ENCODE results near the gene CDH22.

CDH22 gene

DNA sequence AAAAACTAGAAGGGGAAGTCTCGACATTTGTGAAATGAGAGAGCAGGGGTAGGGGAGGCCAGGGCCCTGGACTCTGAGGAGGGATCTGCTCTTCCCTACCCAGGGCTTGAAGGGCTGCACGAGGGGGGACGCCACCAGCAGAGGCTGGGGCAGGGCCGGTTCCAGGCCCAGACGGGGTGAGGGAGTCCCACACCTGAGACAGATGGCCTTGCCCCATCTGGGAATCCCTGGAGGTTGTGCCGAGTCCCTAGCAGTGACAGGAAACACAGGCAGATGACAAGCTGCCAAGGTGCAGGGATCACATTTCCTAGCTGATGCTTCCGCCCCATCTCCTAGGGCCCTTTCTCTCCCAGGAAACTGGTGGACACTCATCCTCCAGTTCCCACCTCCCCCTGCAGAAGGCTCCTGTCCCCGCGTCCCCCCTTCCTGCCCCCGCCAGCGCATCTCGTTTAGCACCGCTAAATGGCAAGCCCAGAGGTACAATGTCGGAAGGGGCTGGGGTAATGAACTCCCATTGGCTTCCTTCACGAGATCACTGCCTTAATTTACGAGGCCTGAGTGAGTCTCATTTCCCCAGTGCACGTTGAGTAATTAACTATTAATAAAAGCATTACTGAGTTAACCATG, 35.2 kb upstream of the CDH22 start:
- no peak for DNase-seq

DNA sequence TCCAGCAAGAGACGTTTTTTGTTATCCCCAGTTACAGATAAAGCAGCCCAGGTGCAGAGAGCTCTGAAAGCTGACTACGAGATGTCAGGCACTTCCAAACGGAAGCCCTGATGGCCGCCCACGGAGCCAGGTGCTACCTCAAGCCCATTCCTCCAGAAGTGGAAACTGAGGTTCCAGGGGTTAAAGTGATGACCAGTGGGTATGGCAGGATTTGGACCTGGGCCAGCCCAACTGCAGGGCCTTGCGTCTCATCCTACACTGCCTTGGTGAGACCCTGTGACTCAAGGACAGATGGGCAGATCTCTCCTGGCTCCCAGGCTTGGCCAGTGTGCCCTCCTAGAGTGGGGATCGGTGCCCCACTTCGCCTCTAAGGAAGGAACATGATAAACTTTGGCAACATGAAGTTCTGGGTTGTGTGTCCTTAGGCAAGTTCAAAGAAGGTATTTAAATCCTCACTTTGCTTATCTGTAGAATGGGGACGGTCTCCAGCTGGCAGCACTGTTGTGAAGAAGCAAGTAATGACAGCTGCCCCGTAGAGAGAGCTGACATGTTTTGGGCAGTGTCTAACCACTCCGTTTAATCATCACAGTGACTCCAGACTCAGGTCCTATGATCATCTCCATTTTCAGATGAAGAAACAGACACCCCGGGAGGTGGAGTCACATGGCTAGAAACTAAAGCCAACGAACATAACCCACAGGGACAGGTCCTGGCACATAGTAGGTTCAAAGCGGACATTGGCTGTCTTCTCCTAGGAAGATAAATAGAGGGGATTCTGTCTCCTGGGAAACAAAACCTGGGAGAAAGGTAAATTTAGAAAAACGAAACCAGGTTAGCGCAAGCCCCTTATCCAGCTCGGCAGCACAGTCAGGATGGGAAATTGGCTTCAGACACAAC, 34.4 kb upstream of the CDH22 start:
- no peak for DNase-seq

DNA sequence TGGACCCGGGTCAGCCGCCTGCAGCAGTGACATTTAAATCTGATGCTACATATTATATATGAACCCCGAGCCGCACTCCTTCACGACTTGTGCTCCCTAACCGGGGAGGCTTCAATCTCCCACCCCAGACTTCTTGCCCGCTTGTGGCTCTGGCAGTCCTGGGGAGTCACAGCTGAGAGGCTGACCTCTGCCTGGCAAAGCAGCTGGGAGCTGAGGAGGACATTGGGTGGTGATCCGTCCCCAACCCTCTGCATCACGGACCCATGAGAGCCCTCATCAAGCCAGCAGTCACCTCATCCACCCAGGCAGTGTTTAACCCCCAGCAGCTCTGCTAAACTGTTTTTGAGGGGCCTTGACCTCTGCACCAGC, 33.7 kb upstream of the CDH22 start:
- DNase-seq: no peak

DNA sequence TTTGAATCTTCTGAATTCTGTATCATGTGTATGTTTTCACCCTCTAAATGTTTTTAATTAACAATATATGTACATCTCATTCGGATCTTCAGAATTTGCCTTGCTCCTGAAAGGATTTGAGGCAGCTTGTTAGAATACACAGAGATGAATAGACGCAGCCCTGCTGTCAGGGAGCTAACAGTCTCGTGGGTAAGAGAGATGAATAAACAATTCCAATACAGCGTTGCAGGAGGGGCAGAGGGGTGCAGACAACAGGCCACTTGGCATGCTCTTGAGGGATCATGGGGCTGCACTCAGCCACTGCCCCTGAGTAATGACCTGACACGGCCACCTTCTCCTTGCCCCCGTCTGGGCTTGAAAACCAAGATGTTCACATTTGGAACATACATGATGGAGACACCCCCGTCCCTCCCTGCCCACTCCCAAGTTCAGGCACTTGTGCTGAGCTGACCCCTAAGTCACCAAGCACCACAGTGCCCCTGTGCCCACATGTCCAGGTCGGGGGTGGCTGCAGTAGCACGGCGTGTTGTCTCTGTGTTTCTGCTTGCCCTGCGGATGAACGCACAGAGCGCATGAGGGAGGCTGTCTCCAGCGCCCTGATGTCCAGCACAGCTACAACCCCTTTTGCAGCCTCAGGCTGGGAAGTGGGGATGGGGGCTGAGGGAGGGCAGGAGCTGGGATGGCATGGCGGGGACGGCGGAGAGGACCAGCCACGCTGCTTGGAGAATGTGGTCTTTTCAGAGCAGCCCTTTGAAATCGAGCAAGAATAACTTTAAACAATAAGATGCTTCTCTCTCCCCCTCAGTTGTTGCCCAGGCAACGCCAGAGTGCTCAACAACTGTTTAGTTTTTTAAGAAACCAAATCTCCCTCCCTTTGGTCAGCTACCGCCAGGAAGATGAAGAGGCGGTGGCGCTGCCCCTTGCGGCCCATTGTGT, 33.0 kb upstream of the CDH22 start:
- no peak for DNase-seq

DNA sequence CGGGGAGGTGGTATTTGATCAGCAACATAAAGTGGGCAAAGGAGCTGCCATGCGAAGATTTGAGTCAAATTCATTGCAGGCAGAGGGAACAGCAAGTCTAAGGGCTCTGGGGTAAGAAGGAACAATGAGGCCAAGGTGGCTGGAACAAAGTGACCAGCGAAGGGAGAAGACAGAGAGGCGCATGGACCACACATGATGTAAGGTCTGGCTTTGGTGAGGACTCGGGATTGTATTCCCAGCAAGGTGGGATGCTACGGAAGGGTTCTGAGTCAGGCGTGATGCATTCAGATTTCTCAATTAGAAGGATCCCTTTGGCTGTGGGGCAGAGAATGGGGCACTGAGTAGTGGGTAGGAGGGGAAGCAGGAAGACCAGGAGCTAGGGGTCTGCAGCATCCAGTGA, 30.7 kb upstream of the CDH22 start:
- no peak for DNase-seq

DNA sequence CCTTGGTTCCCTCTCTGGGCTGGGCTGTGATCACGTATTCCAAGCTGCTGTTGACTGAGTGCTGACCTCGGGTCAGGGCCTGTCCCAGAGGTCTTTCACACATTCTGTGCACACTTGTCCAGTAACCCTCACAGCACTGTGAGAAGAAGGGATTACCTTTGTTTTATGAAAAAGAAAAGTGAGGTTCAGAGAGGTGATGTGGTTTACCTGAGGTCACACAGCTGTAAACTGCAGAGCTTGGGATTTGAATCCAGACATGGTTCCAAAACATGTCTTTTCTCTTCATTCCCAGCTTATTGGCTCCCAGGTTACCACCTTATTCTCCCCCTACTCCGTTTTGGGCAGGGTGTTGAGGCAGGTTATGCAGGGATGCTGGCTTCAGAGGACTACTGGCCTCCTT, 28.4 kb upstream of the CDH22 start:
- no peak for DNase-seq

DNA sequence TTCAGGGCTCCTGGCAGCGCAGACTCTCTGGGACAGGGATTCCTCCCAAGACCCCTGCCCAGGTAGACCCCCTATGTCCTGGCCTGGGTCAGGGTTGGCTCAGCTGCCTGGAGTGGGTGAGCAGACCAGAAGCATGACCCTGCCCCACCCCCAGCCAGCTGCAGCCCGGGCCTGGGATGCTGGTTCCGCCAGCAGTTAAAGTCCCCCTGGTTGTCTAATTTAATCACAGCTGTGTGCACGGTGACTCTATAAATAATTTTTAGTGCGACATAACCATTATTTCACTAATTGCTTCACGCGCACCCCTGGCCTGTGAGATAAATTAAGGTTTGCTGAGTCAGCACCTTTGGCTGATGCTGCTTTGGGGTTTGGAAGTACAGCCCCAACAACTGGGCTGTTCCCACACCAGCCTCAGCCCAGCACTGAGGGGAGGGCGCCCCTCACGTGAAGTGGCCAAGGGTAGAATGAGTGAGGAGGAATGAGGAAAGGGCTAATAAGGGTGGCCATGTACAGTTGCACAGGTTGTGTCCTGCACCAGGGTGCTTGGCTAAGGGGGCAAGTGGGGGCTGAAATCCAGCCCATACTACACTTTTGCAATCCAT, 26.1 kb upstream of the CDH22 start:
- no peak for DNase-seq

DNA sequence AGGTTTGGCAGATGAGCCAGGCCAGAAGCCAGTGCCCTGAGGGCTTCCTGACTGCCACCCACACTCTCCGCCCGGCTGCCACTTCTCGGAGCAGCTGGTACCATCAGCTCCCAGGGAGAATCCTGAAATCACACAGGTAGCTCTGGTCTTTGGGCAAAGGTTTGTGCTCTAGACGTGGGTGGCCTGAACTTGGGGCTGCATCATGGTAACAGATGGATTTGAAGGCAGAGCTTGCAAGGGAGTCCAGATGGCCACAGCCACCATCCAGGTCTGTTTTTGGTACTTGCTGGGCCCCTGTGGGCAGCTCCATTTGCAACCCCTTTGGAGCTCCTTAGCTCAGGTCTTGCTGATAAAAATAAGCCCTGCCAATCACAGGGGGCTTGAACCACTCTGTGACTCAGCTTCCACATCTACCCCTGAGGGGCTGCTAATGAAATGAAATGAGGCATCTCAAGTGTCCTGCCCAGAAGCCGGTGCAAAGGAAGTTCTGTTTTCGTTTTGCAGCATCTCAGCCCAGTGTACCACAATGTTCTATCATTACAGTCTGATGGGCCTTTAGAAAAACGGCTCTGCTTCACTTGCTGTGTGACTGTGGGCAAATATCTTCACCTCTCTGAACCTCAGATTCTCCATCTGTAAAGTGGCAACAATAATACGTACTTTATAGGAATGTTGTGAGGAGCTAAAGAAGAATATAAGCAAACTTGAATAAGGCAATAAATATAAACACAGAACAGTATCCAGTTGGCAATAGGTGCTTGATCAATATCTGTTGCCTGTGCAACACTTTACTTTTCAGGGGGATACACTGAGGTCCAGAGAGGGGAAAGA, 25.1 kb upstream of the CDH22 start:
- no peak for DNase-seq

DNA sequence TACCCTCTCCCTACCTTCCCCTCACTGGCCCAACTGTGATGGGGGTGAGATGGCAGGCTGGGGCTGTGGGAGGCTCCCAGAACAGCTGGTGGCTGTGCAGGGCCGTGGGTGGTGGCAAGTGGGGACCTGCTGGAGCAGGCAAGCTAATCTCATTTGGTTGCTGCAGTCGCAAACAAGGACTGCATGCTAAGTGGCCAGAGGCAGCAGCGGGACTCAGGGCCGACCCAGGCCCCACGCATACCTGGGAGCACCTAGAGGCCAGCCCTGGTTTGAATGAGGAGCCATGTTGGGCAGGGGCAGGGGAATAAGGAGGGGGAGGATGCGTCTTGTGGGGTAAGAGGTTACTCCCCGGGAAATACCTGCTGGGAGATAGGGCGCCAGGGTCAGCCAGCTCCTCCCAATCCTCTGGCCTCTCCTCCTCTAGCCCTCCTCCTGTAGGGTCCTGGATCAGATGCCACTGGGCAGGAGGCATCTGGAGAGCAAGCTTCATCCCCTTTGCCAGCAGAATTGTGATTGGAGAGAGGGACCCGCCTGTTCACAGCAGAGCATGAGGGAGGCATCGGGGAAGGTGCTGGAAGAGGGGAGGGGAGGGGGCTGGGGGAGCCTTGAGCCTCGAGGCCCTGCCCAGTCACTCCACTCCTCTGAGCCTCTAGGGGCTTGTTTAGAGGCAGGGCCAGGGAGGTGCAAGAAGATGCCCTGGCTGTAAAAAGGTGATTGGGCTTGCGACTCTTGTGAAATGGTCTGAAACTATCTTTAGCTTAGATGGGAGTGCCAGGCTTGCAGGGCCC, 24.3 kb upstream of the CDH22 start:
- no peak for DNase-seq

DNA sequence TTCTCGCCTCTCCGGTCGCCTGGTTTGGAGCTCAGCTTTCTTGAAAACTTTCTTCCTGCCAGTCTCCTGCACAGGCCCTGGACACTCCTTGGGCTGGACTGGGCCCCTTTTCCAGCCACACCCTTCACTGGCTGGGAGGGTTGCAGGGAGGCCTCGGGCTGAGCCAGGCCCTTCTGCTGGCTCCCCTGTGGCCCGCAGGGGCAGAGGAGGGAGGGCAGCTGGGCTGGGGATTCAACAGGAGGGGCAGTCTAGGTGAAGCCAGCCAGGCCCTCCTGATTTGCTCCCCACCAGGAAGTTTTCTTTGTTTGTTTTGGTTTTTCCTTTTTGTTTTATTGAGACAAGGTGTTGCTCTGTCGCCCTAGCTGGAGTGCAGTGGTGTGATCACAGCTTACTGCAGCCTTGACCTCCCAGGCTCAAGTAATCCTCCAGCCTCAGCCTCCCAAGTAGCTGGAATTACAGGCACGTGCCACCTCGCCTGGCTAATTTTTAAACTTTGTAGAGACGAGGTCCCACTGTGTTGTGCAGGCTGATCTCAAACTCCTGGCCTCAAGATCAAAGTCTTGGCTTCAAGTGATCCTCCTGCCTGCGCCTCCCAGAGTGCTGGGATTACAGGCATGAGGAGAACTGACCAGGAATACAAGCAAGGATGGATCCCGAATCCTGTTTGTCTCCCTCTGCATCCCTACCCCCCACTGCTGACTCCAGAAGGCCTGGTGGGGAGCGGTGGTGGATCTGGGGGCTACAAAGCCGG, 23.5 kb upstream of the CDH22 start:
- DNase-seq: no peak

DNA sequence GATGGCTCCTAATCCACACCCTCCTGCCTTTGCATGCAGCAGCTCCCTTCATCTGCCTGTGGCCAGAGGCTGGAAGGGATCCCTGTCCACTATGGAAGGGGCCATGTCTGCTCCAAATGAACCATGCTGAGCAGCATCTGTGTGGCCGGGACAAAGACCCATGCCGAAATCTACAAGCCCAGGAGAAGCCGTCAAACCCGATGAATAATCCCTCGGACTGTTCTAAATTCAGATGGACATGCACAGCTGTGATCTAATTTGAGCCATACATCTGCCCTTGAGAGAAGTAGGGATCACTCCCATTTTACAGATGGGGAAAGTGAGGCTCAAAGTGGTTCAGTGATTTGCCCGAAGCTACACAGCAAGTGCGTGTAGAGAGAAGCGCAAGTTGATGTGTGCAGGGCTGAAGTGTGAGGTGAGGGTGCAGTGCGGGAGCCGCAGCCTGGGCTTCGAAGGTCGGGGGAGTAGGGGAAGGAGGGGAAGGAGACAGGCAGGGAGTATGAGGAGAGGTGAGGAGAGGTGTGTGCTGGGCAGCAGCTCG, 22.6 kb upstream of the CDH22 start:
- no peak for DNase-seq

DNA sequence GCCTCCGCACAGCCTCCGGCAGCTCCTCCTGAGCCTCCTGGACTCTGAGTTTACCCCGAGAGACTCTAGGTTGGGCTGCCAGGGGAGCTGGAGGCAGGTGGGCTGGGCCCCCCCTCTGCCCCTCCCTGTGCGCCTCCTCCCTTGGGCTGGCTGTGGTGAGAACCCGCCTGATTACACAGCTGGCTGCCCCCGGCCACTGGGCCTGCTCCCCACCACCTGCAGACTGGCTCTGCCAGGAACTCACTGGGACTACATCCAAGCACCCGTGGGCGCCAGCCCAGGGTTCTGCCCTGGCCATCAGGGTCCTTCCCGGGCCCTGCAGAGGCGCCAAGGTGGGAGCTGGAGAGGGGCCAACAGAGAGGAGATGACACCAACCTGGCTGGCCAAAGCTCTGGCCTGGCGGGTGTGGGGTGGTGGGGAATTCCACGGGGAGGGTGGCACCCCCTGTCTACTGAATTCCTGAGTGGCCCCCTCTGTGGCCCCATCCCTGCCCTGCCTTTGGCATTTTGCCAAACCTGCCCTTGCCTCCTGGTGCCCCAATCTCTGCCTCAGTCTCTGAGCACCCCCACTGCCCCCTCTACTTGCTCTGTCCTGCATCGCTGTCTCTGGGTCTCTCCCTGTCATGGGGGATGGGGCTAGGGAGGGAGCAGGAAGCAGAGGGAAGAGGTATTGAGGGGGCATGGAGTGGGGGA, 21.9 kb upstream of the CDH22 start:
- no peak for DNase-seq

DNA sequence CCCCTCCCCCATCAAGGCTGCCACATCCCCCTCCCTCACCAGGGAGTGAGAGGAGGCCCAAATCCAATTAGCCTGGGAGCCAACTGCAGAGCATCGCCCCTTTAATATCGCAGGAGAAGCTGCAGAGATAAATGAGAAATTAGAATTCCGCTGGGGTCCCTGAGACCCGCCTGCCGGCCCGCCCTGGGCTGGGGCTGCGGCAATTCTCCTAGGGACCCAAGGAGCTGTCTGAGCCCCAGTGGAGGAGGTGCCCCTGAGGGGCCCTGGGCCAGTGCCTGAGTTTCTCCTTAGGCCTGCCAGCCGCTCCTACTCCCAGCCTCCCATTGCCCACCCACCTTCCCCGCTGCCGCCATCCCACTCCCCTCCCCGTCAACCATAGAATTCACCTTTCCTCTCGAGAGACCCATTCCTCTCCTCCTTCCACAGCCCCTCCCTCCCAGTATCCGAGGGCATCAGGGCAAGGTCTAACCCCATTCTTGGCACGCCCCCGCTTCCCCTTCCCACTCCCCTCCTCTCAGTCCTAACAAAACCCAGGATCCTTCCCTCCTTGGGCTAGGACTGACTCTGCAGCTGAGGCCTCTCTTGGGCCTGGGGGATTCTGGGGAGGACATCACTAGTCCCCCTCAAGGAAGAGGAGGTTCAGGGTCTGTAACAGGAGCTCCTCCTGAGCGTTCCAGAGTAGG, 20.0 kb upstream of the CDH22 start:
- no peak for DNase-seq

DNA sequence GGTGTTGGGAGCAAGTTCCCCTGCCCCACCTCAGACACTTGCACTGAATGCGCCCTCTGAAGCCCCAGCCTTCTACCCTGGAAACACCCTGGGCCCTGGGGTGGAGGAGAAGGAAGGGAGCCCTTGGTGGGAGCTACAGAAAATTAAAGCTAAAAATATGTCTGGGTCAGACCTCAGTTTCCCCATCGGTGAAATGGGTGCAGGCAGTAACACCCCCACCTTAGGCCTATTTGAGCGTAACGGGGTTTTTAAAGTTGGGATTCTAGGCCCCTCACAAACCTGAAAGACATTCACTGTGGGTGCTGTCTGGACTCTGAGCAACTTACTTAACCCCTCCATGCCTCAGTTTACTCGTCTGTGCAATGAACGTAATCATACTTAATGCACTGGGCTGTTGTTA, 19.3 kb upstream of the CDH22 start:
- no peak for DNase-seq

DNA sequence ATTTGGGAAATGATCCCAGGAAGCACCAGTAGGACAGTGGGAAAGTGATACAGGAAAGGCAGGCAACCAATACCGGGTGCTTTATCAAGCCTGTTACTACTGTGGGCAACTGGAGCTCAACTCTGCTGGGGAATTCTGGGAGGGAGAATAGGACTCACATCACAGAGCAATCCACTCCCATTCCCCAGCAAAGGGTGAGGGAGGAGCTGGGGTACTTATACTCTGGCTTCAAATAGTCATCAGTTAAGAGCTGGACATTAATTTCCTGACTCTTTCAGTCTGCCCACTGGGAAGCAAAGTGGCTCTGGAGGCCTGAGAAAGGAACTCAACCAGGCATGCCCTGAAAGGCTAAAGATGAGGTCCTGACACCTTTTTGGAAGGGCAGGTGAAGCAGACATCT, 17.5 kb upstream of the CDH22 start:
- no peak for DNase-seq

DNA sequence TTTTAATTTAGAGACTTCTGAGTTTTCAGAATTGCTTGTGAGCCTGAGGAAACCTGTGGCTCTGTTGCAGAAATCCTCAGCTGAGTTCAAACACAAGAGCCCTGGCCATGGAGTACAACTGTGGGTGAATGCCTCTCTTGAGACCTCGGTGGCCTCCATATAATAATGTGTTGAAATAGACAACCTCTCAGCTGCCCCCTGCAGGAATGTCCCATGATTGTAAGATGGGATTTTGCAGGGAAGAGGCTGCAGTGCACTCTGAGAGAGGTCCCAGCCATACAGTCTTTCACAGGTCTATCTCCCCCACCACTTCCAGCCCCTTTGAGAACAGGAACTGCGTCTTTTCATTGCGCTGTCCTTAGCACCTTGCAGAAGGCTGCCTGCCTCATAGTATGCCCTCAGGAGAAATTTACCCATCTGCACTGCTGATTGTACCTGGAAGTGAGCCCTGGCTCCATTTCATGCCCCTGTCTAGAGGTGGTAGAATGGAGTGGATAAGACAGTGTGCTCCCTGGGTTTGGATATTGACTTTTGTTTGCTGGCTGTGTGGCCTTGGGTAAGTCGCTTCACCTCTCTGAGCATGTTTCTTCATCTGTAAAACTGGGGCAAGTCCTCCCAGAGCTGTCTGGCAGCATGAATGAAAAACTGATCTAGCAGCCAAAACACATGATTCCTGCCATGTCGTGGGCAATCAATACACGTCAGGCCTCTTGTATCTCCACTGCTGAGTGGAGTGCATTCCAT, 16.8 kb upstream of the CDH22 start:
- DNase-seq: no peak

DNA sequence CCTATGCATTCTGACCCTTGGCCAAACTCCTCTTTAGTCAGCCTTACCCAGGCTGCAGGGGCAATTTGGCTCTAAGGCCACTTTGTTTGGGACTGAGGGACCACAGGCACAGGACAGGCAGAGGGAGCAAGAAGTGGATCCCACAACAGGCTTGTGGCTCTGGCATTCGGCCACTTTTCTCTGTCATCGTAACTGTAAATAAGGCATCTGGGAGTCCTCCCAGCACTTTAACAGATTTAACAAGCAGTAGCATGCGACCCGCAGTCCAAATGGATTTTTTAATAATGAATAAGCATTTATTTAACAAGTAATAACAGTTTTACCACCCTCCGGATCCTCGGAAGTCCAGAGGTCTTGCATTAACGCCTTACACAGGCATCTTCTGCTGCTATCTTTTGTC, 16.1 kb upstream of the CDH22 start:
- no peak for DNase-seq

DNA sequence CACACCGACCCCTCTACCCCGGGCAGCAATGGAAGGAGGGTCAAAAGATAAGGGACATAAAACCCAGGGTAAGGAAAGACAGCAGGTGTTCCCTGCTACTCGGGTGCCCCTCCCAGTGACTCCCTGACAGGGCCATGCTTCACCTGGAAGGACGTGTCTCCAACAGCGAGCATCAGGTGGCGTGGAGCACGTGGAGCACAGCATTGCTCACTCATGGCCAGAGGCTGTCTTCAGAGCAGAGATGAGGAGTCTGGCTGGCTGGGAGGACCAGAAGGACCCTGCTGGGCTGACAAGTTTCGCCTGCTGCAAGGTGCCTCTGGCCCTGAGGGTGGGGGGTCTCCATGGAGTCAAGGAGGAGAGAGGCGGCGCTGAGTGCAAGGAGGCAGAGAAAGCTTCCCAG, 15.3 kb upstream of the CDH22 start:
- no peak for DNase-seq
